Neuron (in vitro differentiated cells): ENCODE data around the gene FOXP1.

Experiments
- H2AFZ ChIP-seq: one replicate; pipeline ENCODE4 v1.6.1; 2013; ENCODE audit warnings: low read depth, mild to moderate bottlenecking, inconsistent platforms, low read length, moderate library complexity
- H3K27me3 ChIP-seq: one replicate; pipeline ENCODE4 v1.6.1; 2013; ENCODE audit warnings: low read length; ENCODE audit not compliant: insufficient read depth
- H3K36me3 ChIP-seq: one replicate; pipeline ENCODE4 v1.6.1; 2013; ENCODE audit warnings: low read length; ENCODE audit not compliant: insufficient read depth
- H3K4me1 ChIP-seq: one replicate; pipeline ENCODE4 v1.6.1; 2013; ENCODE audit warnings: low read length; ENCODE audit not compliant: insufficient read depth
- H3K4me3 ChIP-seq: 2 replicates; pipeline ENCODE4 v1.5.1; 2013; ENCODE audit warnings: mild to moderate bottlenecking, low read length, moderate library complexity
- H3K9me3 ChIP-seq: one replicate; pipeline ENCODE4 v1.6.1; 2013; ENCODE audit warnings: low read length

The FOXP1 gene

GRCh38 chr3:71319771-71320170 lies 263.8 kb downstream of the FOXP1 start:
- H3K9me3 ChIP-seq = no peaks in the 10 kb centered on the region
- H2AFZ ChIP-seq = no peak overlapping the region
- no peak overlapping the region for H3K4me3 ChIP-seq
- H3K4me1 ChIP-seq = no peaks in the 10 kb centered on the region
- H3K27me3 ChIP-seq = no peaks in the 10 kb centered on the region
- H3K36me3 ChIP-seq = no peaks in the 10 kb centered on the region

- Histone ChIP-seq H3K4me3 (no peak overlapping the region), H3K36me3 (no peaks in the 10 kb centered on the region), H3K4me1 (no peaks in the 10 kb centered on the region), H3K27me3 (no peaks in the 10 kb centered on the region), H3K9me3 (no peaks in the 10 kb centered on the region), H2AFZ (no peak overlapping the region)
Measured at GRCh38 chr3:71318458-71318827, 265.1 kb downstream of the FOXP1 start.

GRCh38 chr3:71317749-71318457 lies 265.6 kb downstream of the FOXP1 start:
- H3K4me3 ChIP-seq = no peak overlapping the region
- H3K36me3 ChIP-seq = no peaks in the 10 kb centered on the region
- H2AFZ ChIP-seq = no peak overlapping the region
- H3K4me1 ChIP-seq = no peaks in the 10 kb centered on the region
- no peaks in the 10 kb centered on the region for H3K9me3 ChIP-seq
- no peaks in the 10 kb centered on the region for H3K27me3 ChIP-seq

- Histone ChIP-seq H3K9me3 (no peaks in the 10 kb centered on the region), H3K27me3 (no peaks in the 10 kb centered on the region), H2AFZ (no peak overlapping the region), H3K36me3 (no peaks in the 10 kb centered on the region), H3K4me3 (no peak overlapping the region), H3K4me1 (no peaks in the 10 kb centered on the region)
Measured at GRCh38 chr3:71317140-71317539, 266.4 kb downstream of the FOXP1 start.

GRCh38 chr3:71316066-71316777 lies 267.3 kb downstream of the FOXP1 start:
- no peaks in the 10 kb centered on the region for H3K27me3 ChIP-seq
- no peaks in the 10 kb centered on the region for H3K4me1 ChIP-seq
- H2AFZ ChIP-seq = no peak overlapping the region
- no peaks in the 10 kb centered on the region for H3K36me3 ChIP-seq
- no peaks in the 10 kb centered on the region for H3K9me3 ChIP-seq
- no peak overlapping the region for H3K4me3 ChIP-seq

- H3K9me3 ChIP-seq = no peaks in the 10 kb centered on the region
- H3K27me3 ChIP-seq = no peaks in the 10 kb centered on the region
- H2AFZ ChIP-seq = no peak overlapping the region
- H3K36me3 ChIP-seq = no peaks in the 10 kb centered on the region
- no peak overlapping the region for H3K4me3 ChIP-seq
- H3K4me1 ChIP-seq = no peaks in the 10 kb centered on the region
Measured at GRCh38 chr3:71315431-71315830, 268.1 kb downstream of the FOXP1 start.

GRCh38 chr3:71313844-71314243 lies 269.7 kb downstream of the FOXP1 start:
- Histone ChIP-seq H2AFZ (no peak overlapping the region), H3K4me1 (no peaks in the 10 kb centered on the region), H3K9me3 (no peaks in the 10 kb centered on the region), H3K36me3 (no peaks in the 10 kb centered on the region), H3K27me3 (no peaks in the 10 kb centered on the region), H3K4me3 (no peak overlapping the region)

- H3K36me3 ChIP-seq = no peaks in the 10 kb centered on the region
- H2AFZ ChIP-seq = no peak overlapping the region
- no peaks in the 10 kb centered on the region for H3K9me3 ChIP-seq
- H3K4me1 ChIP-seq = peaks cover 6% of the 10 kb centered on the region
- no peaks in the 10 kb centered on the region for H3K27me3 ChIP-seq
- H3K4me3 ChIP-seq = no peak overlapping the region
Measured at GRCh38 chr3:71312461-71312860, 271.1 kb downstream of the FOXP1 start.

- peaks cover 6% of the 10 kb centered on the region for H3K4me1 ChIP-seq
- H3K27me3 ChIP-seq = no peaks in the 10 kb centered on the region
- H3K36me3 ChIP-seq = no peaks in the 10 kb centered on the region
- H3K9me3 ChIP-seq = no peaks in the 10 kb centered on the region
- H2AFZ ChIP-seq = no peak overlapping the region
- no peak overlapping the region for H3K4me3 ChIP-seq
Measured at GRCh38 chr3:71311661-71312046, 271.9 kb downstream of the FOXP1 start.

GRCh38 chr3:71310980-71311660 lies 272.4 kb downstream of the FOXP1 start:
- Histone ChIP-seq H3K36me3 (no peaks in the 10 kb centered on the region), H3K27me3 (no peaks in the 10 kb centered on the region), H3K9me3 (no peaks in the 10 kb centered on the region), H3K4me1 (peaks cover 8% of the 10 kb centered on the region), H2AFZ (no peak overlapping the region), H3K4me3 (no peak overlapping the region)

- Histone ChIP-seq H3K9me3 (no peaks in the 10 kb centered on the region), H3K27me3 (no peaks in the 10 kb centered on the region), H3K4me1 (peaks cover 11% of the 10 kb centered on the region), H3K36me3 (no peaks in the 10 kb centered on the region), H2AFZ (no peak overlapping the region), H3K4me3 (no peak overlapping the region)
Measured at GRCh38 chr3:71310359-71310979, 273.1 kb downstream of the FOXP1 start.

GRCh38 chr3:71309886-71310285 lies 273.6 kb downstream of the FOXP1 start:
- no peaks in the 10 kb centered on the region for H3K36me3 ChIP-seq
- no peaks in the 10 kb centered on the region for H3K9me3 ChIP-seq
- no peak overlapping the region for H3K4me3 ChIP-seq
- no peaks in the 10 kb centered on the region for H3K27me3 ChIP-seq
- H3K4me1 ChIP-seq = peaks cover 11% of the 10 kb centered on the region
- H2AFZ ChIP-seq = no peak overlapping the region

- Histone ChIP-seq H3K9me3 (no peaks in the 10 kb centered on the region), H2AFZ (no peak overlapping the region), H3K27me3 (no peaks in the 10 kb centered on the region), H3K4me3 (no peak overlapping the region), H3K4me1 (peaks cover 15% of the 10 kb centered on the region), H3K36me3 (no peaks in the 10 kb centered on the region)
Measured at GRCh38 chr3:71309342-71309741, 274.2 kb downstream of the FOXP1 start.
